Measurements from ENCODE around the gene PPT2.
"Not testable (repeated sequence)": the region's sequence is repeated elsewhere in the genome, so short reads cannot be mapped to it uniquely, and the experiment has no call there.

PPT2 gene

GRCh38 chr6:32189742-32190053, 35.8 kb downstream of the PPT2 start:
- DNase-seq (ENCODE audit: low spot score) = no peak

GRCh38 chr6:32190054-32190851, 36.3 kb downstream of the PPT2 start, which contains the start of gene PBX2:
Gene PBX2, minus strand, starts transcription at chr6:32190202. Its CDS starts 287 bp downstream, at chr6:32189915.
- peak; percentile 78 for DNase-seq (ENCODE audit: low spot score)

DNA sequence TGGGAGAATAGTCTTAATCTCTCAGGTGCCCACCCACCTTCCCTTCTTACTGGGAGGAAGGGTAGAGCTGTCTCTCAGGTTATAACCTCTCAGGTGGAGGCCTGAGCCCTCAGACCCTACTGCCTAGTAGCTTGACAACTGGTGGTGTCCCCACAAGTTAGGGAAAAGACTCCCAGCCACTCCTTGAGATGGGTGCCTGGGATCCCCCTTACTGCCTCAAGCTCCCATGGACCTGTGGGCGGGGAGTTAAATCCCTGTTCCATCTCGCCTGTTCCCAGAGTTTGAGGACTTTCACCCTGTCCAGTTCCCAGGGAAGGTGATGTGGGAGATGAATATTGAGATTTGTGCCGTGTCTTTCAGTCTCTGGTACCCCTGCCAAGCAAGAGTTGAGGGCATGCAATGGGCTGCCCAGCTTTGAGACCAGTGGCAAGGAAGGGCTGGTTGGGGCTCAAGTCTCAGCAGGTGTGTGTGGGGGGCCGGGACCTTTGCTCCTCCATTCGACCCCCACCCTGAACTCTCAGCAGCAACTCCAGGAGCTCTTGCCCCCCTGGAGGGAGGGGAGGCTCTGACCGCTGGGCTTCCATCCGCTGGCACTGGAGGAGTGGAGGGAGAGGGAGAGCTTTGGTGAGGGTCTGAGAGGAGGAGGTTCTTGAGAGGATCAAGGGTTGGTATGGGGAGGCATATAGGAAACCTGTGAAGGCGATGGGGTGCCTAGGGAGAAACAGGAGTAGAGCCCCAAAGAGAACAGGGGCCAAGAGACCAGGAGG, 37.2 kb downstream of the PPT2 start:
- DNase-seq (ENCODE audit: low spot score) = no peak

DNA sequence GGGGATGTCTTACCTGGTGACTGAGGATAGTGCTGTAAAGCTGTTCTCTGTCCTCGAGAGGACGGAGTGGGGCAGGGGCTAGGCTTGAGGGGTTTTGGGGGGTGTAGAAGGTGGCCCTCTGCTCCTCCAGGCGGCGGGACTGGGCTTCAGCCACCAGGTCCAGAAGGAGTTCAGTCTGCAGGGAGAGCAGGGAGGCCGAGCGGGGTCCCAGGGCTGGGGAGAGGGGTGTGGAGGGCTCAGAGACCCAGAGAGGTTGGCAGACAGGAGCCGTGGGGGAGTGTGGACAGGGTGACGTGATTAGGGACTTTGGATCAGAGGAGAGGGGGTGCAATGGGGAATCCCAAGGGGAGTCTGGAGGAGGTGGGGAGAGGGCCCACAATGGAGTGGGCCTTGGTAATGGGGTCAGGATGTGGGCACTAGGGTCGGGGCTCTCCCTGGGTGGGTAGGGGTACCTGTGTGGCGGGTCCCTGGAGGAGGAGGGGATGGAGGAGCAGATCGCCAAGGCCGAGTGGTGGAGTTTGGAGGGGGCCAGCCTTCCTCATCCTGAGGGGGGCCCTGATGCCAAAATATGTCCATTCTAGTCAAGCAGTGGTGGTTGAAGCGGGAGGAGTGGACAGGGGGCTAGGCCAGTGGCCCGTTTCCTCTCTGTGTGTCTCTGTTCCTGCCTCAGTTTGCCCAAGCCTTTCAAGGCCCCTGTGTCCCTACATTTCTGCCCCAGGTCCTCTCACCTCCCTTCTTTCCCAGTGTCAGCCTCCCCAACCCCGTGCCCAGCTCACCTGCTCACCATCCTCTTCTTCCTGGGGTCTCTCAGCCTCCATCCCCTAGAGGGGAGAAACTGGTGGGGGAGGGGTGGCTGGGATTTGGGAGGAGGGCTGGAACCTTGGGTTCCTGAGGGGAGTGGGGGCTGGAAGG, 38.0 kb downstream of the PPT2 start:
- no peak for DNase-seq (ENCODE audit: low spot score)

- no peak for DNase-seq (ENCODE audit: low spot score)
Observed at GRCh38 chr6:32192608-32193039, 38.7 kb downstream of the PPT2 start, which contains the start of gene GPSM3. Gene GPSM3, minus strand, starts transcription at chr6:32192643. Its CDS starts 130 bp downstream, at chr6:32192513.

DNA sequence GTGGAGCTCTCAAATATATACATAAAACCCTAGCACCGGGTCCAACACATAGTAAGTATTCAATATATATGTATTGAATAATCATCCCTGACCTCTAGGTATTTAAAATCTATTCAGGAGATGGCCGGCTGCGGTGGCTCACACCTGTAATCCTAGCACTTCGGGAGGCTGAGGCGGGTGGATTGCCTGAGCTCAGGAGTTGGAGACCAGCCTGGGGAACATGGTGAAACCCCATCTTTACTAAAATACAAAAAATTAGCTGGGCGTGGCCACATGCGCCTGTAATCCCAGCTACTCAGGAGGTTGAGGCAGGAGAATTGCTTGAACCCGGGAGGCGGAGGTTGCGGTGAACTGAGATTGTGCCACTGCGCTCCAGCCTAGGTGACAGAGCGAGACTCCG, 39.2 kb downstream of the PPT2 start:
- DNase-seq (ENCODE audit: low spot score) = not testable (repeated sequence)

- DNase-seq (ENCODE audit: low spot score) = no peak
Observed at GRCh38 chr6:32194388-32194787, 40.4 kb downstream of the PPT2 start.

- no peak for DNase-seq (ENCODE audit: low spot score)
Observed at GRCh38 chr6:32194825-32195651, 41.1 kb downstream of the PPT2 start.

DNA sequence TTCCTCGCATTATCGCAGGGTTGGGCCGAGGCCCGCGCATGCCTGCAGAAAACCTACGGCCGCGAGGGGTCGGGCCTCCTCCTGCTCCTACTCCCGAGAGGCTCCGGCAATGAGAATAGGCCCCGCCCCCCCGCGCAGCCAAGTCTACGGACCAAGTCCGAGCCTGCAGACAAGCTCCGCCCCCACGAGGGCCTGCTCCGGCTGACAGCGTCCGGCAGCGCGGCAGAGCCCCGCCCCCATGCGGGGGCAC, 41.6 kb downstream of the PPT2 start:
- DNase-seq (ENCODE audit: low spot score) = peak; percentile 97

DNA sequence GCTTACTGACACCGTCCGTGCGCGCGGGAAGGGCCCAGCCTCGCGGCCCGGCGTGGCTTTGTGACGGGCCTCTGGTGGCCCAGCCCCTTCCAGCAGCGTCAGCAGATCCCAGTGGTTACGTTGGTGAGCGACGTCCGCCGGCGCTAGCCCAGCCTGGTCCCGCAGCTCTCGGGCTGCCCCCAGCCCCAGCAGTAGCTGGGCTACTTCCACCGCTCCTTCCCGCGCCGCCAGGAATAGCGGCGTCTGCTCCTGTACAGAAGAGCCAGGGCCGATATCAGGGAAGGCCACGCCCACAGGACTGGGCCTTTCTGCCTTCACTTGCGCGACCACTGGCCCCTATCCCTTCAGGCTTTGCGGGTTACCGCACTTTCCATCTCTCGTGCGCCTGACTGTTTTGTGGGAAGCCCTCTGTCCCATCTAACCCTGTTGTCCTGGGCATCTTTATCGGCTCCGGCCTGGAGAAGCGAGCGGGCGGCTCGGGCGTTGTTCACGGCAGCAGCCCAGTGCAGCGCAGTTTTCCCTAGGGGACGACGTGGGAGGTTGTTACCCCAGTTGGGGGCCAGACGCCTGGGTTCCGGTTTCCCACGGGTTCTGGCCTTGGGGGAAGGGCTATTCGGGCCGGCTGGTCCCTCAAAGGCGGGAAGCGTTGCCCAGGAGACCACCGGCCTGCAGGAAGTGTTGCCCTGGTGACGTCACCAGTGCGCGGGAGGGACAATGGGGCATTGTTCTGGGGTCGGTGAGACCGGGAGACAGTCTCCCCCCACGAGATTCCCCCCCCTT, 42.2 kb downstream of the PPT2 start:
- DNase-seq (ENCODE audit: low spot score) = peak; percentile 69

DNA sequence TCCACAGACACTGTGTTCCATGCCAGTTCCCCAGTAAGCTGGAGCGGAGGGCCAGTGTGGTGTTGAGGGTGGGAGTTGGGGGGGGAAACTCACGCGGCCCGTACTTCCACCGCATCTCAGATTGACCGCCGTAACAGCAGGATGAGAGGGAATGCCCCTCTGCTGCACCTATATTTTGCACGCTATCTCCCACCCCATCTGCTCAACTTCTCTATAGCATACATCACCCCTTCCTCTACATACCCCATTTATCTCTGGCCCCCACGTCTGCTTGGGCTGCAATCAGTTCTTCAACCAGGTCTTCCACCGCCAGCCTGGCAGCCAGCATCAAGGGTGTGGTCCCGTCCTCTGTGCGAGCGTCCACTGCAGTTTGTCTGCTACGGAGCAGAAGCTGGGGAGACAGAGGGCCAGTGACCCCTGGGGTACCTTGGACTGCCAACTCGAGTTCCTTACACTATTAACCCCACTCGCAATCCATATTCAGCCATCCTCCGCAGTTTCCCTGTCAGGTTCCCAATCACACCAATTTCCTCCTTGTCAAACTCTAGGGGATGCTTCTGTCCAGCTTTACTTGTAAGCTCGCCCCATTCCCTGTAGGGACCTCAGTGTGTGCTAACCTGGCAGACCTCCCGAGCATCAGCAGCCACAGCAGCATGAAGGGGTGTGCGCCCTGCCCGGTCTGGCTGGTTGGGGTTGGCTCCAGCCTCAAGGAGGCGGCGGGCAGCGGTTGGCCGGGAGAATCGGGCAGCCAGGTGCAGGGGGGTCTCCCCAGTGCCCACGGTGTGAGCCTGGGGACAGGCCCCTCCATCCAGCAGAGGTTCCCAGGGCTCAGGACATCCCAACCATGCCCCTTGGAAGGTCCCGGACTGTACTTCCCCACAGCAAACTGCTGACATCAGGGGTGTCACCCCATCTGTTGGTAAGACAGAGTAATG, 43.0 kb downstream of the PPT2 start:
- no peak for DNase-seq (ENCODE audit: low spot score)

- DNase-seq (ENCODE audit: low spot score) = no peak
Observed at GRCh38 chr6:32198345-32198696, 44.4 kb downstream of the PPT2 start.

GRCh38 chr6:32198866-32199265, 44.9 kb downstream of the PPT2 start:
- DNase-seq (ENCODE audit: low spot score) = no peak

DNA sequence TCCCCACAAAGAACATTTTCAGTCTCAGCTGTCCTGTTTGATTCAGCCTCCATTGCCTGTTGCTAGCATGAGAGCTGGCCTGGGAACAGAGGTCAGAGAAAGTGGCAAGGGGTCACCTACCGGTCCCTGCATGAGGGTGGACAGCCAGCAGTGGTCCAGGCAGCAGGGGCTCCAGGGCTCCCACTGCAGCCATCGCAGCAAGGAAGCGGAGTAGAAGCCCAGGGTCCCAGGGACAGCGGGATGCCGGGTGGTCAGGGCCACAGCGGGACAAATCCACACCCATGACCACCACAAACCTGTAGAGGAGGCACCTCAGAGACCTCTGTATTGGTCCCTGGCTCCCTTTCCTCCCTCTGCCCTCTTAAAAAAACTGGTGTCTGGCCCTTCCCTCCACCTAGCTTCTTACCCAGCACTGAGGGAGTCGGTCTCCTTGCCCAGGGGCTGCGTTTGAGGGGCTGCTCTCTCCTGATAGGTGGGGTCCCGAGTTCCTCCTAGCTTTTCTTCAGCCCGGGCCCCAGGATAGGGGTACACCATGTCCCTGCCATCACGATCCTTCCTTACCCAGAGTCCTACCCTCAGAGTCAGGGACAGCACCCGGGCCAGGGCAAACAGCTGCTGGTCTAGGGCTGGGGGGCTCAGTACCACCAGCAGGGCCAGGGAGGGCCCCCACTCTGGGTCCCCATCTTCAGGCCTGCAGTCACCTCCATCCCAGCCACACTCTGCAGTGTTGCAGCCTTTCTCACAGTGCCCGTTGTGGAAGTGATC, 47.0 kb downstream of the PPT2 start:
- DNase-seq (ENCODE audit: low spot score) = no peak

DNA sequence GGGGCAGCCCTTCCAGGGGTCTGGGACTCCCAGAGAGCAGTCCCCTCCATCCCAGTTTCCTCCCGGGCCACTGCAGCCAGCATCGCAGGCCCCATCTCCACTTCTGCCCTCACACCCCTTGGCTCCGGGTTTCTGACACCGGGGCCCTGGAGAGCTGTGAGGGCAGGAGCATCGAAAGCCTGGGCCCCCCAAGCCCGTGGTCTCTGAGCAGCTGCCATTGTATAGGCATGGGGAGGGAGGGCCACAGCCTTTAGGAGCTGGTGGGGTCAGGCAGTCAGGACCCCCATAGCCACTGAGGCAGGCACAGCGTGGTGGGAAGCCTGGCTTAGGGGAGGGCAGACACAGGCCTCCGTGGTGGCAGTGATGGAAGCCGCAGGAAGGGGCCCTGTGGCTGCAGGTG, 48.2 kb downstream of the PPT2 start:
- no peak for DNase-seq (ENCODE audit: low spot score)

DNA sequence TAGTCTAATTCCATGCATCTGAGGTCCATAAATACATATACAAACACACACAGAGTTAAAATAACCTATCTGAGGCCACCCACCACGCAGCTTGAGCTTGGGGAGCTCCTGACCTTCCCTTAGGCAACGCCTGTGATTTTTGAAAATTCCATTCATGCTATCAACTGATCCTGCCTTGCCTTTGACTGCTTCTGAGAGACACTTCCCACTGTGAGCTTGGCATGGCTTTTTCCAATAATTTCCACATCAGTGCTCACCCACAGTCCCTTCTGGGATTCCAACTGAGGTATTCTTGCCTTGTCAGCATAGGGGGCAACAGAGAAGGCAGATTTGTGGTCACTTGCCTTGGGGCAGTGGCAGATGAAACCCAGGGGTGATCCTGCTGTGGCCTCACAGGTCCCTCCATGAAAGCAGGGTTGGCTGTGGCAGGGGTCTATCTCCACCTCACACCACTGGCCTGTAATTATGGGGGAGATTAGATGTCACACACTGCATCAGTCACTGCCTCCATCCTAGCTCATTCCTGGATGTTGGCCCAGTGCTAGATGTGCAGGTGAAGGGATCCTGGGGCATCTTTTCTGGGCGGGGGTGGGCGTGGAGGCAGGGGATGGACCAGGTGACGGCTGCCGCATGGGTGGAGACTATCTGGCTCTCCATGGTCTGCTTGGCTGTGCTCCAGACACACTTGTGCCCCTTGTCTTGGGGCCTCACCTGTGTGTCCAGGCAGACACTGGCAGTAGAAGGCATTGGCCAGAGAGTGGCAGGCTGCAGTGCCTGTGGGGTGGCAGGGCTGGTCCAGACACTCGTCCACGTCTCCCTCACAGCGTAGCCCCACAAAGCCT, 49.7 kb downstream of the PPT2 start:
- no peak for DNase-seq (ENCODE audit: low spot score)

DNA sequence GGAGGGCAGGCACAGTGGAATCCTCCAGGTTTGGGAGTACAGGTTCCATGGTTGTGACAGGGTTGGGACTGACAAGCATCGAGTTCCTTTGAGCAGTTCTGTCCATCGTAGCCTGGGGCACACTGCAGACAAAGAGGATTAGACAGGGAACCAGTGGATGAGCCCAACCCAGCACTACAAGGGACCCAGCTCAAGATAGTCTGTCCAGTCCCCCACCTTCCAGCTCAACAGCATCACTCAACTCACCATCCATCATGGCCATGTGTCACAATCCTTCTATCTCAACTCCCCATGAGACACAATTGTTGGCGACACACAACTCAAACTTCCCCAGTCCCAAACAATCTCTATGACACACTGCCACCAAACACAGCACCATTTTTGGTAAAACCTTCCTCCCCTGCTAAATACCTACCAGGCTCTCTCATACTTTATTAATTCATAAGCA, 50.4 kb downstream of the PPT2 start:
- no peak for DNase-seq (ENCODE audit: low spot score)

- no peak for DNase-seq (ENCODE audit: low spot score)
Observed at GRCh38 chr6:32208996-32209395, 55.1 kb downstream of the PPT2 start.

All from D341Med (cell line).